Measurements from ENCODE around the gene FBLIM1.

DNA sequence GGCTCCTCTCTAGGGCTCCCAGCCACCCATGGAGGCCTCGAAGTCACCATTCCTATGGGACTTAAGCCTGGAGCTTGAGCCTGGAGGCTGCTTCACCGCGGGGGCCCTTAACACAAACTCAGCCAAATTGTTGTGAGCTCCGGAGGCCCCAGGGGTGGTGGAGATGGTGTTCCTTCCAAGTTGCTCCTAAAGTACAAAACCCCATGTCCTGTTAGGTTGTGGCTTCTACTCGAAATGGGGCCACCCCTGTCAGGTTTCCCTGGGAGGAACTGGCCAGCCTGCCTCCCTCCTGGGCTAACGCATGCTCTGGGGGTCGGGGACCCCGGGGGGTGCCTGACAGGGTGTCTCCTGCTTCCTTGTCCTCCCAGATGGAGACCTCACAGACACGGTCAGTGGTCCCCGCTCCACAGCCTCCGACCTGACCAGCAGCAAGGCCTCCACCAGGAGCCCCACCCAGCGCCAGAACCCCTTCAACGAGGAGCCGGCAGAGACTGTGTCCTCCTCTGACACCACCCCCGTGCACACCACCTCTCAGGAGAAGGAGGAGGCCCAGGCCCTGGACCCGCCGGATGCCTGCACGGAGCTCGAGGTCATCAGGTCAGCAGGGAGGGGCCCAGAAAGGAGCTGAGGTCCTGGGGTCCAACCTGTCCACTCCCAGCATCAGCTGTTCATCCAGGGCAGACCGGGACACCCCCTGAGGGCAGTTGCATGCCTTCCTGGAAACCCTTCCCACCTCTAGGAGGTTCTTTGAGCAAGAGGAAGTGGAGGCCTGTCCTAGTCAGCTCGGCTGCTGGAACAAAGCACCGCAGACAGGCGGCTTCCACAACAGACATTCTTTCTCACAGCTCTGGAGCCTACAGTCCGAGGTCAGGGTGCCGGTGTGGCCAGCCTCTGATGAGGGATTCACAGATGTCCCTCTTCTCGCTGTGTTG lies 33.4 kb upstream of the FBLIM1 start:
- TF ChIP-seq, protein P1, sequence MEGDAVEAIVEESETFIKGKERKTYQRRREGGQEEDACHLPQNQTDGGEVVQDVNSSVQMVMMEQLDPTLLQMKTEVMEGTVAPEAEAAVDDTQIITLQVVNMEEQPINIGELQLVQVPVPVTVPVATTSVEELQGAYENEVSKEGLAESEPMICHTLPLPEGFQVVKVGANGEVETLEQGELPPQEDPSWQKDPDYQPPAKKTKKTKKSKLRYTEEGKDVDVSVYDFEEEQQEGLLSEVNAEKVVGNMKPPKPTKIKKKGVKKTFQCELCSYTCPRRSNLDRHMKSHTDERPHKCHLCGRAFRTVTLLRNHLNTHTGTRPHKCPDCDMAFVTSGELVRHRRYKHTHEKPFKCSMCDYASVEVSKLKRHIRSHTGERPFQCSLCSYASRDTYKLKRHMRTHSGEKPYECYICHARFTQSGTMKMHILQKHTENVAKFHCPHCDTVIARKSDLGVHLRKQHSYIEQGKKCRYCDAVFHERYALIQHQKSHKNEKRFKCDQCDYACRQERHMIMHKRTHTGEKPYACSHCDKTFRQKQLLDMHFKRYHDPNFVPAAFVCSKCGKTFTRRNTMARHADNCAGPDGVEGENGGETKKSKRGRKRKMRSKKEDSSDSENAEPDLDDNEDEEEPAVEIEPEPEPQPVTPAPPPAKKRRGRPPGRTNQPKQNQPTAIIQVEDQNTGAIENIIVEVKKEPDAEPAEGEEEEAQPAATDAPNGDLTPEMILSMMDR (IDR thresholded peaks at IDR 0.05): no peak
- TF ChIP-seq POLR2AphosphoS5 (IDR thresholded peaks at IDR 0.05): no peak
